Left ventricle myocardium inferior (tissue), 1 donor: ENCODE data around the gene C1QTNF5. TPM values are rescaled to one million over a fixed set of nuclear protein-coding genes. Genes with fewer than 3 reads are reported as not detected.

Experiments
- DNase-seq: peaks from one replicate; pipeline ENCODE4 v3.0.0-alpha.2; 2020
- H3K27ac ChIP-seq: fragments of 200-600 bp; replicated peaks from 2 replicates; pipeline ENCODE4 v1.8.0; 2021
- H3K27me3 ChIP-seq: fragments of 200-600 bp; 2 replicates; pipeline ENCODE4 v1.8.0; 2021; ENCODE audit warnings: low read depth
- H3K36me3 ChIP-seq: fragments of 200-600 bp; 2 replicates; pipeline ENCODE4 v1.8.0; 2021
- H3K4me1 ChIP-seq: fragments of 200-600 bp; 2 replicates; pipeline ENCODE4 v1.8.0; 2021
- H3K4me3 ChIP-seq: fragments of 200-600 bp; 2 replicates; pipeline ENCODE4 v1.8.0; 2021; ENCODE audit warnings: mild to moderate bottlenecking, moderate library complexity
- H3K9me3 ChIP-seq: fragments of 200-600 bp; replicated peaks from 2 replicates; pipeline ENCODE4 v1.8.0; 2021
- intact Hi-C: fragments of 100-400 bp; cut with micrococcal nuclease; formaldehyde crosslinking; loops from one replicate; pipeline ENCODE4 v1.11.0; 2022
- total RNA-seq: library from RNA; stranded (reverse); fragmentation: NEBNext Ultra II Directional; extraction: Animal tissue kit (Norgen Biotek cat#: 25700); gene quantifications from one replicate; pipeline ENCODE4 v1.2.1, GENCODE V29; 2021
- TF ChIP-seq, protein P1 (sequence below): fragments of 200-600 bp; IDR thresholded peaks from 2 replicates; pipeline ENCODE4 v1.8.0; 2021; ENCODE audit warnings: antibody characterized with exemption, mild to moderate bottlenecking, borderline replicate concordance
- donor health status: DM: no; HTN: yes; CAD: no; lungs with severe emphysema.

The C1QTNF5 gene
- total RNA-seq, 1 donor from 2014 or later = 14.4 TPM

DNA sequence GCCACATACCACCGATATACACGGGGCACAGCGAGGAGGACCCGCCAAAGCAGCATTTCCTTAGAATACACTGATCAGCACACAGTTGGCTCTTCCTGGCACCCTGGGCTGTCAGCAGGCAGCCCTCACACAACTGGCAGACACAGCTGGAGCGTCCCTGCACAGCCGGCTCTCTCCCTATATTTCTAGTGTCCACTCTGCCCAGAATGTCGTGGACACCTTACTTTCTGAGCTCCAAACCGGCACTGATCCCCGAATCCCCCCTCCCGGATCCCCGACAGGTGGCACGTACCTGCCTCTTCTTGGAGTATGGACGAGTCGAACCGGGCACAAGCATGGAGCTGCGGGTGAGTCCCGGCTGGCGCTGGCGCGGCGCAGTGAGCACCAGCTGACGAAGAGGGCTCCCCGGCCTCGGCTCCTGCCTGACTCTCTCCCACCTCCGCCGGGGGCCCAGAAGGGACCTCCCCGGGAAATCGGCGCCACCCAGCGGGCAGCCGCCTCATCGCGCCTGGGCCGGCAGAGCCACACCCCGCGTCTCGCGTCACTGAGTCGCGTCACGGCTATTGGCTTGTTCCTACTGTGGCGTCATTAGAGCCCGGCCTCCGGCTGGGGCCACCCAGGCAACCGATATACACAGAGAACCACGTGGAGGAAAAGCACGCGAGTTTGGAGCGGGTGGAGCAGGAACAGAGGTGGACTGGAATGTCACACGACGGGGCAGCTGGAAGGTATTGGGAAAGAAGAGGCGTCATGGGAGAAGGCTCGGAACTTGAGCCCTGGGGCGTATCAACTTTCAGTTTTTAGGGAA is 40.7 kb upstream of the C1QTNF5 start, which contains the start of gene USP2:
Gene USP2 (minus strand): TSS at position 510 of the 808 bp plus-strand sequence. CDS start 8,210 bp downstream, outside the sequence.
- TF ChIP-seq, protein P1, sequence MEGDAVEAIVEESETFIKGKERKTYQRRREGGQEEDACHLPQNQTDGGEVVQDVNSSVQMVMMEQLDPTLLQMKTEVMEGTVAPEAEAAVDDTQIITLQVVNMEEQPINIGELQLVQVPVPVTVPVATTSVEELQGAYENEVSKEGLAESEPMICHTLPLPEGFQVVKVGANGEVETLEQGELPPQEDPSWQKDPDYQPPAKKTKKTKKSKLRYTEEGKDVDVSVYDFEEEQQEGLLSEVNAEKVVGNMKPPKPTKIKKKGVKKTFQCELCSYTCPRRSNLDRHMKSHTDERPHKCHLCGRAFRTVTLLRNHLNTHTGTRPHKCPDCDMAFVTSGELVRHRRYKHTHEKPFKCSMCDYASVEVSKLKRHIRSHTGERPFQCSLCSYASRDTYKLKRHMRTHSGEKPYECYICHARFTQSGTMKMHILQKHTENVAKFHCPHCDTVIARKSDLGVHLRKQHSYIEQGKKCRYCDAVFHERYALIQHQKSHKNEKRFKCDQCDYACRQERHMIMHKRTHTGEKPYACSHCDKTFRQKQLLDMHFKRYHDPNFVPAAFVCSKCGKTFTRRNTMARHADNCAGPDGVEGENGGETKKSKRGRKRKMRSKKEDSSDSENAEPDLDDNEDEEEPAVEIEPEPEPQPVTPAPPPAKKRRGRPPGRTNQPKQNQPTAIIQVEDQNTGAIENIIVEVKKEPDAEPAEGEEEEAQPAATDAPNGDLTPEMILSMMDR = peak; percentile 94
- intact Hi-C loops = no loop called here
- Histone ChIP-seq H3K9me3 (no peaks in the 10 kb centered on the region), H3K4me1 (peaks cover 43% of the 10 kb centered on the region), H3K36me3 (no peaks in the 10 kb centered on the region), H3K27ac (peak within 1 kb of the TSS; percentile 95), H3K27me3 (peaks cover 8% of the 10 kb centered on the region), H3K4me3 (peak within 1 kb of the TSS; percentile 68)
- DNase-seq = peak; percentile 95

DNA sequence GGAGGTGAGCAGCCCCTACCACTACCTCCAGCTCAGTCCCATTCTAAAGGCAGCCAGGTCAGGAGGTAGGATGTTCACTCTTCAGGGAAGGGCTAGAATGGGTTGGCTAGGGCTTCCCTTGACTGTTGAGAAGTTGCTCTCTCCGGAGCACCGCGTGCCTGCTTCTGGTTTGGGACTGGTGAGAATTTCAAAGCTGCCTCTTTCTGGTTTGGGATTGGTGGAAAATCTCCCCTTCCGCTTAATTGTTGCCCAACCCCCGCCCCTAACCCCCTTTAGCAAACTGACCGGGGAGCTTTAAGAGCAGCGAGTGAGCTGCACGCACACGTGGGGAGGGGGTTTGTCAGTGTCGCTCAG is 40.1 kb upstream of the C1QTNF5 start:
- intact Hi-C loops = no loop called here
- H3K4me1 ChIP-seq = peaks cover 49% of the 10 kb centered on the region
- H3K36me3 ChIP-seq = no peaks in the 10 kb centered on the region
- TF ChIP-seq, protein P1 = no peak
- H3K27me3 ChIP-seq = peaks cover 6% of the 10 kb centered on the region
- H3K4me3 ChIP-seq = peak overlapping the region; percentile 68
- DNase-seq = no peak
- no peaks in the 10 kb centered on the region for H3K9me3 ChIP-seq
- H3K27ac ChIP-seq = peak overlapping the region; percentile 95

DNA sequence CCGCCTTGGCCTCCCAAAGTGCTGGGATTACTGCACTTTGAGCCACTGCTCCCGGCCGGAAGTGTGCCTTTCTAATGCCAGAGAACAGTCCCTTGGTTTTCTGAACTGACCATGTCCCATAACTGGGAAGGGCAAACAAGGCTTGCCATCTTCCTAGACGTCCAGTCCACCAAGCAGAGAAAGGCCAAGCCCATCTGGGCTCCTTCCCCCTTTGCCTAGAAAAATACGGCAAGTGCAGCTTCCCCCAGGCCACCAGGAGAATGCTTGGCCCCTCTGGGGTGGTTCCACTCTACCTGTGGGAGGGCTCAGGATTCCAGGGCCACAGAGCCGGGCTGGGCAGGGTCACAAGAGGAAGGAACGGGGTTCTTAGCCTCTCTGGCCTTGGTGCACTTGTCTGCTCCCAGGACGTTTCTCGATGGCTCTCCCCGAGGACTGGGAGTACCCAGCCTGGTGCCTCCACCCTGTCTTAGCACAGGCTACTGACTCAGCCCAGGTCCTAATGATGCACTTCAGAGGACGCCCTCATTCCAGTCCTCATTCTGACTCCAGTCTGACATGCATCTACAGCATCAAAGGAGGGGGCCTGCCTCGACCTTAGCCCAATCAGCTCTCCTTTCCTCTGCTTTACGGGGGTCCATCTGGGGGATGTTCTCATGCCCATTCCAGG is 39.6 kb upstream of the C1QTNF5 start:
- Histone ChIP-seq H3K27me3 (peaks cover 1% of the 10 kb centered on the region), H3K27ac (peak overlapping the region; percentile 95), H3K9me3 (no peaks in the 10 kb centered on the region), H3K4me1 (peaks cover 54% of the 10 kb centered on the region), H3K36me3 (no peaks in the 10 kb centered on the region), H3K4me3 (peak overlapping the region; percentile 68)
- intact Hi-C loops = no loop called here
- TF ChIP-seq, protein P1 = no peak
- no peak for DNase-seq

DNA sequence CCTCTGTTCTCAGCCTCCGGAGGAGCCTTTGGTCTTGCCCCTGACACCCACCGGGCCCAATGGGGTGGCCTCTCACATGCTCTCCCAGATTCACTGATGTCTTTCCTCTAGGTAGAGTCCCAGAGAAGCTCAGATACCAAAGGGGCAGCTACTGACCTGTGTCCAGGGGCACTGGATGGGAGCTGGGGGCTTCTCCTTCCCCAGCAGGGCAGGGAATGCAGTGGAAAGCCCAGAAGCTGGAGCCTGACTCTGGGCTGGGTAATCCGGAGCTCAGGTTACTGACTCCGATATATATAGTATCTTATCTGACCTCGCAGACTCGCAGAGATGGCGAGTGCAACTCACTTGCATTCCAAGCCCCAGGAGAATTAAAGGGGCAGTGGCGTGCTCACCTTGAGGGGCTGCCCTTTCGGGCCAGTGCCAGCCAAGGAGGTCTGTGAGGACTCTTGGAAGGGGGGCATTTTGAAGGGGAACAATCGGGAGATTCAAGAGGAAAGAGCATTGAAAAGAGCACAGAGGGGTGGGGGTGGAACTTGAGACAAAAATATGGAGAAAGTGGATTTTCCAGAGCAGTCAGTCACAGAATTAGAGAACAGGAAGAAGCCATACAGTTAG is 38.3 kb upstream of the C1QTNF5 start:
- H3K27ac ChIP-seq = peak overlapping the region; percentile 95
- H3K27me3 ChIP-seq = no peaks in the 10 kb centered on the region
- no peaks in the 10 kb centered on the region for H3K36me3 ChIP-seq
- TF ChIP-seq, protein P1 = no peak
- peak overlapping the region; percentile 71 for H3K4me3 ChIP-seq
- peaks cover 67% of the 10 kb centered on the region for H3K4me1 ChIP-seq
- no peak for DNase-seq
- H3K9me3 ChIP-seq = no peaks in the 10 kb centered on the region
- intact Hi-C loops = no loop called here

DNA sequence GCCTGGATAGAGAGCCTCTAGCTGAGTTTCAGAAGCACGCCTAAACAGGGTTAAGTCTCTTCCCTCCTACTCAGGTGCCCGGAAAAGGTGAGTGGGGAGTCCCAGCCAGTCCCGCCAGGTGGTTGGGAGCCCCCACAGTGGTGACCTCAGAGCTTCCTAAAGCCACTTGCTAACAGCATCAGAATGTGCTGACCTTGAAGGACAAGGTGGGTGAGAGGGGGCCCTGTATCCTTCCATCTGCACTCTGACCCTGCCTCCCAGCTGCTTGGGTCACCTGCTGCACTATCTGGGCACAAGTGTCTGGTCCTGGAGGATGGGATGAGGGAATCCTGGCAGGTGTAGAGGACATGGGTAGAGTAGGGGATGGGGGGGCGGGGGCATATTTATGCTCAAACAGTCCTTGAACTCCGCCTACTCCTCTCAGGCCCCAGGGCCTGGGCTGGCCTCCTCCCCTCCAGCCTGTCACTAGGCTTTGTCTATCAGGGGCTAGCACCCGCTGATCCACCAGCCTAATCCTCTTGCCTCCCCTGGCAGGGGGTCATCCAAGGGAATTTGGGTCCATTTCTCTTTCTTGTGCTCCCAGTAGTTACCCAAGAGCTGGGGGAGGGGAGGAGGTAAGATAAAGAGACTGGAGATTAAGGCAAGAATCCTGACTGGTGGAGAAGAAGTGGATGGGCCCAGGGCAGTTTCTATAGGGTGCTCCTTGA is 37.4 kb upstream of the C1QTNF5 start:
- Histone ChIP-seq H3K27me3 (no peaks in the 10 kb centered on the region), H3K9me3 (no peaks in the 10 kb centered on the region), H3K4me1 (peaks cover 76% of the 10 kb centered on the region), H3K4me3 (peak overlapping the region; percentile 71), H3K27ac (peak overlapping the region; percentile 95), H3K36me3 (no peaks in the 10 kb centered on the region)
- DNase-seq = no peak
- intact Hi-C loops = no loop called here
- TF ChIP-seq, protein P1 = no peak
